C4-2B (cell line): ENCODE data around the gene CUX1.

Experiments used
- H3K27ac ChIP-seq: fragments of 450-650 bp; 2 replicates; pipeline ENCODE4 v1.5.1; 2017
- CTCF ChIP-seq: fragments of 450-650 bp; conservative IDR thresholded peaks from 2 replicates; pipeline ENCODE4 v1.5.1; 2017; ENCODE audit warnings: mild to moderate bottlenecking
- ZFX ChIP-seq: fragments of 450-650 bp; IDR thresholded peaks from 2 replicates; pipeline ENCODE4 v1.6.1; 2017

Gene CUX1

GRCh38 chr7:101779267-101779666 lies 38.2 kb upstream of the CUX1 start:
- TF ChIP-seq ZFX, result no peak
- TF ChIP-seq CTCF, result no peak
- H3K27ac ChIP-seq, result no peak overlapping the region

GRCh38 chr7:101780281-101780680 lies 37.1 kb upstream of the CUX1 start:
- TF ChIP-seq ZFX (no peak), CTCF (no peak)
- no peak overlapping the region for H3K27ac ChIP-seq

GRCh38 chr7:101781439-101781838 lies 36.0 kb upstream of the CUX1 start:
- TF ChIP-seq ZFX, result no peak
- no peak for TF ChIP-seq CTCF
- H3K27ac ChIP-seq, result no peak overlapping the region

GRCh38 chr7:101782476-101782875 lies 35.0 kb upstream of the CUX1 start:
- TF ChIP-seq CTCF (no peak), ZFX (no peak)
- no peak overlapping the region for H3K27ac ChIP-seq

- no peak for TF ChIP-seq CTCF
- no peak for TF ChIP-seq ZFX
- H3K27ac ChIP-seq, result no peak overlapping the region
These were observed 34.5 kb upstream of the CUX1 start for GRCh38 chr7:101782896-101783295.

- H3K27ac ChIP-seq, result no peak overlapping the region
- TF ChIP-seq ZFX, result no peak
- no peak for TF ChIP-seq CTCF
These were observed 33.8 kb upstream of the CUX1 start for GRCh38 chr7:101783381-101784181.

- TF ChIP-seq ZFX, result no peak
- no peak for TF ChIP-seq CTCF
- no peak overlapping the region for H3K27ac ChIP-seq
These were observed 32.9 kb upstream of the CUX1 start for GRCh38 chr7:101784292-101785127.
